Endothelial cell of umbilical vein (primary cell): Measurements from ENCODE around the gene ATP8B2. TPM values are rescaled to one million over a fixed set of nuclear protein-coding genes. Genes with fewer than 3 reads are reported as not detected.
A peak's percentile ranks its signal among the peaks of the same experiment; 100 is the strongest.

Source experiments
- BruUV-seq: library from RNA; stranded (reverse); fragments of 400-500 nt; replicated peaks from 2 replicates; lab custom pipeline; 2021; lab: Mats Ljungman, UMichigan
- CTCF ChIA-PET: fragments of 300-600, 350-600 bp; sonication (Branson Sonifier 250); formaldehyde crosslinking; loops from one replicate; lab custom pipeline; 2021; ENCODE audit warnings: antibody characterized with exemption, inconsistent platforms; lab: Charles Lee
- POLR2A ChIA-PET: fragments of 300-600, 350-600 bp; sonication (Branson Sonifier 250); formaldehyde crosslinking; loops from one replicate; lab custom pipeline; 2021; ENCODE audit warnings: antibody characterized with exemption, inconsistent platforms; lab: Charles Lee
- DNase-seq: peaks from one replicate; pipeline ENCODE4 v3.0.0-alpha.2; 2011; ENCODE audit warnings: low read depth, low spot score
- FAIRE-seq: peaks from 2 replicates; lab custom pipeline; 2011; peaks lifted over from hg19 to GRCh38; lab: Jason Lieb, UNC
- H2AFZ ChIP-seq: 2 replicates; pipeline ENCODE4 v1.6.0; 2012; ENCODE audit warnings: low read depth, low read length, control low read depth, inconsistent platforms
- H3K27ac ChIP-seq: 2 replicates; pipeline ENCODE4 v1.5.1; 2011; ENCODE audit warnings: low read depth, mild to moderate bottlenecking, control low read depth, low read length, moderate library complexity; ENCODE audit not compliant: insufficient read depth
- H3K27me3 ChIP-seq, 2 experiments: 2 replicates each; pipeline versions ENCODE4 v1.6.0 to v1.6.1; 2011; ENCODE audit warnings: low read length in 2 of 2, mixed read lengths in 1 of 2; ENCODE audit not compliant: control insufficient read depth in 2 of 2, insufficient read depth in 2 of 2
- H3K36me3 ChIP-seq, 2 experiments: 2 replicates in 1 of 2; 3 replicates in 1 of 2; pipeline ENCODE4 v1.5.1; 2011; ENCODE audit warnings: low read length in 2 of 2, mild to moderate bottlenecking in 1 of 2, moderate library complexity in 1 of 2; ENCODE audit not compliant: control insufficient read depth in 2 of 2, insufficient read depth in 2 of 2; ENCODE audit errors: extremely low read depth in 1 of 2
- H3K4me1 ChIP-seq: 3 replicates; pipeline ENCODE4 v1.5.1; 2011; ENCODE audit warnings: mild to moderate bottlenecking, low read length; ENCODE audit not compliant: control insufficient read depth, insufficient read depth; ENCODE audit errors: extremely low read depth
- H3K4me2 ChIP-seq: 2 replicates; pipeline ENCODE4 v1.6.1; 2011; ENCODE audit warnings: low read length, control low read depth, mixed read lengths; ENCODE audit not compliant: insufficient read depth
- H3K4me3 ChIP-seq, 3 experiments: fragments of 200-600 bp in 1 of 3; sonication (generic), shearing (Covaris generic) in 1 of 3; replicated peaks in 1 of 3; 2 replicates each; pipeline ENCODE4 v1.5.1; 2011 to 2016; ENCODE audit warnings: control low read depth in 3 of 3, low read length in 3 of 3, mild to moderate bottlenecking in 2 of 3, inconsistent platforms in 1 of 3, low read depth in 1 of 3, moderate library complexity in 1 of 3; ENCODE audit not compliant: insufficient read depth in 1 of 3
- H3K79me2 ChIP-seq: 2 replicates; pipeline ENCODE4 v1.6.0; 2012; ENCODE audit warnings: low read length, inconsistent platforms; ENCODE audit not compliant: control insufficient read depth, insufficient read depth
- H3K9ac ChIP-seq: replicated peaks from 2 replicates; pipeline ENCODE3; 2011; ENCODE audit warnings: low read length, control low read depth; ENCODE audit not compliant: insufficient read depth; ENCODE audit errors: extremely low read depth
- H3K9me1 ChIP-seq: replicated peaks from 3 replicates; pipeline ENCODE4 v1.6.0; 2011; ENCODE audit warnings: mild to moderate bottlenecking, low read length; ENCODE audit not compliant: control insufficient read depth, insufficient read depth; ENCODE audit errors: extremely low read depth
- H3K9me3 ChIP-seq: replicated peaks from 2 replicates; pipeline ENCODE4 v1.5.1; 2012; ENCODE audit warnings: low read length, inconsistent platforms; ENCODE audit not compliant: control insufficient read depth, insufficient read depth
- H4K20me1 ChIP-seq: replicated peaks from 2 replicates; pipeline ENCODE3; 2011; ENCODE audit warnings: mild to moderate bottlenecking, low read length; ENCODE audit not compliant: control insufficient read depth, insufficient read depth; ENCODE audit errors: extremely low read depth
- CTCF ChIP-seq, 2 donors: IDR thresholded peaks; 1 replicate in 1 of 2; 2 replicates in 1 of 2; pipeline ENCODE4 v1.5.1; 2011; ENCODE audit warnings: low read length in 2 of 2, mild to moderate bottlenecking in 2 of 2, moderate library complexity in 2 of 2, control low read depth in 1 of 2, inconsistent platforms in 1 of 2, low read depth in 1 of 2; ENCODE audit not compliant: insufficient read depth in 1 of 2; ENCODE audit errors: extremely low read depth in 1 of 2
- JUN ChIP-seq: IDR thresholded peaks from 2 replicates; pipeline ENCODE4 v1.6.1; 2011; ENCODE audit warnings: borderline replicate concordance, low read depth; ENCODE audit not compliant: insufficient read length, insufficient read depth
- MYC ChIP-seq: IDR thresholded peaks from one replicate; pipeline ENCODE4 v1.6.1; 2011; ENCODE audit warnings: mild to moderate bottlenecking, low read depth, low read length
- POLR2A ChIP-seq: IDR thresholded peaks from 2 replicates; pipeline ENCODE4 v1.6.1; 2012; ENCODE audit warnings: low read depth, mild to moderate bottlenecking, control low read depth, low read length
- dilution Hi-C: fragments of 300-500 bp; cut with MboI; formaldehyde crosslinking; loops from one replicate; pipeline ENCODE4 v1.15.0; 2019; ENCODE audit warnings: low sequenced_read_pairs; ENCODE audit not compliant: extremely low pct_ligation_motif_present
- intact Hi-C: fragments of 100-400 bp; cut with micrococcal nuclease; formaldehyde crosslinking; loops from one replicate; pipeline ENCODE4 v1.10.0; 2022
- polyA plus RNA-seq, 4 experiments: library from polyadenylated mRNA; depleted of rRNA in 3 of 4; stranded (reverse) in 3 of 4; unstranded in 1 of 4; fragments of >200 nt; gene quantifications; 2 replicates each; pipeline versions ENCODE4 v1.2.1 to v1.2.3, GENCODE V29; 2011 to 2012; ENCODE audit warnings: missing spikeins in 1 of 4
- total RNA-seq: library from RNA; stranded (reverse); gene quantifications from 2 replicates; pipeline ENCODE4 v1.2.3, GENCODE V29; 2021

Gene ATP8B2
- total and polyA plus RNA-seq, 2 donors (not counting 3 experiments of a cell fraction or from before 2014, with no cell fraction given) = 64.7 to 72.8 TPM

- FAIRE-seq (no peak), DNase-seq (peak; percentile 41)
- dilution Hi-C loops = no loop called here
These were observed 19.9 kb downstream of the ATP8B2 start for GRCh38 chr1:154344977-154345837.

More at GRCh38 chr1:154344977-154345837, 19.9 kb downstream of the ATP8B2 start:
- Histone ChIP-seq H3K4me2 (no peak overlapping the region), H2AFZ (no peak overlapping the region), H3K27me3 (no peaks in the 10 kb centered on the region), H3K36me3 (peaks cover 15 to 73% of the 10 kb centered on the region in 2 experiments), H3K27ac (no peak overlapping the region), H3K4me3 (no peak overlapping the region), H3K79me2 (no peaks in the 10 kb centered on the region), H4K20me1 (no peaks in the 10 kb centered on the region), H3K9me1 (no peaks in the 10 kb centered on the region), H3K9ac (no peak overlapping the region), H3K4me1 (peaks cover 6% of the 10 kb centered on the region), H3K9me3 (no peaks in the 10 kb centered on the region)
- BruUV-seq = no TSS peak
- POLR2A ChIA-PET = no interaction called here
- TF ChIP-seq POLR2A (no peak), JUN (no peak), CTCF (IDR thresholded peaks at IDR 0.05; ENCODE audit: extremely low read depth in 1 of 2, insufficient read depth in 1 of 2, low read depth in 1 of 2, low read length in 2 of 2) (peak; percentile 77 to 80), MYC (no peak)
- intact Hi-C loops = no loop called here
- CTCF ChIA-PET = interaction anchor here (0.6 to 6.4 kb wide), 9 partner anchors 9 to 202 kb away, joined by 3 to 67 read pairs (median 4); no protein-coding TSS in a partner anchor
